ENCODE data around the gene CACNA2D3. TPM values are rescaled to one million over a fixed set of nuclear protein-coding genes. Genes with fewer than 3 reads are reported as not detected.

CACNA2D3 gene
- total and polyA plus RNA-seq, 2 experiments from 2014 or later, result 1.1 to 2.5 TPM

GRCh38 chr3:54567949-54568348 lies 445.6 kb downstream of the CACNA2D3 start:
- Histone ChIP-seq H3K4me1 (ENCODE audit: insufficient read depth) (no peaks in the 10 kb centered on the region), H2AFZ (no peak overlapping the region), H3K9me3 (ENCODE audit: low read depth) (no peaks in the 10 kb centered on the region), H3K27me3 (no peaks in the 10 kb centered on the region), H3K27ac (no peak overlapping the region), H3K79me2 (no peaks in the 10 kb centered on the region), H3K4me3 (no peak overlapping the region), H3K36me3 (replicated peaks; ENCODE audit: insufficient read depth, low read depth) (no peaks in the 10 kb centered on the region), H3K4me2 (no peak overlapping the region), H3K9me2 (replicated peaks; ENCODE audit: insufficient read depth) (no peaks in the 10 kb centered on the region), H4K20me1 (ENCODE audit: insufficient read depth, poor library complexity, severe bottlenecking) (no peaks in the 10 kb centered on the region)
- no peak for DNase-seq (ENCODE audit: low spot score)
- WGBS (ENCODE audit: low lambda C conversion rate, missing lambda C conversion rate), result 87% methylated on average over 3 of the region's 3 CpGs
- no peak for TF ChIP-seq EZH2 (IDR thresholded peaks at IDR 0.05; ENCODE audit: borderline replicate concordance)
- no peak for TF ChIP-seq EZH2phosphoT487 (IDR thresholded peaks at IDR 0.05; ENCODE audit: low read depth, severe bottlenecking, unreplicated experiment)
- TF ChIP-seq CTCF (IDR thresholded peaks at IDR 0.05; ENCODE audit: poor library complexity), result no peak

- WGBS (ENCODE audit: low lambda C conversion rate, missing lambda C conversion rate), result 74% methylated on average over 7 of the region's 7 CpGs
- no peak for TF ChIP-seq EZH2phosphoT487 (IDR thresholded peaks at IDR 0.05; ENCODE audit: low read depth, severe bottlenecking, unreplicated experiment)
- no peak for TF ChIP-seq CTCF (IDR thresholded peaks at IDR 0.05; ENCODE audit: poor library complexity)
- no peak for TF ChIP-seq EZH2 (IDR thresholded peaks at IDR 0.05; ENCODE audit: borderline replicate concordance)
Measured at GRCh38 chr3:54570008-54570407, 447.7 kb downstream of the CACNA2D3 start.

DNA sequence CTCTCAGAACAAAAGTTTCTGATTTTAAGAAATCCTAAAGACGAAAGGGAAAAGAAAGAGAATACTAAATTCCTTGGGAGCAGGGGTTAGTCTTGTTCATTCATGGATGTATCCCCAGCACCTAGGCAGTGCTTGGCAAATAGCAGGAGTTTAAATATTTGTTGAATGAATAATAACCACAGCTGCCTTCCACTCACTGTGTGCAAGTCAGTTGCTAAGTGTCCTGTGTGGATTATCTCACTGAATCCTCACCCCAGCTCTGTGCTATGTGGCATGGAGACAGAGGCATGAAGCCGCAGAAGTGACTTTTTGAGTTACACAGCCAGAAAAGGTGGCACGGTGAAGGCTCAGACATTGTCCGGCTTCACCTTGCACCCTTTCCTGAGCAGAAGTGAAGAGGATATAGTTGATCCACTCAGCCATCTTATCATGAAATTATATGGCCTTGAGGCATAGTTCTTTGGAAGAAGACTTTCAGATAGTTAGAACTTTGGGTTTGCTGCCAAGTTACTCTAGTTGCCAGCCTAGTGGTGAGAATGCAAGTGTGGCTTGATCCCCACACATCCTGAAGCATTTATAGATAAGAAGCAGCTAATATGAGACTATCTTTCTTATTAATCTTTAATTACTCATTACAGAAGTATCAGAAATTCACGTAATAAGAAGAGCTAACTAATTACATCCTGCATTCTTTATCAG lies 450.0 kb downstream of the CACNA2D3 start:
- TF ChIP-seq EZH2 (IDR thresholded peaks at IDR 0.05; ENCODE audit: borderline replicate concordance) (no peak), EZH2phosphoT487 (IDR thresholded peaks at IDR 0.05; ENCODE audit: low read depth, severe bottlenecking, unreplicated experiment) (no peak), CTCF (IDR thresholded peaks at IDR 0.05; ENCODE audit: poor library complexity) (no peak)
- H3K4me2 ChIP-seq, result no peak overlapping the region
- no peak overlapping the region for H3K4me3 ChIP-seq
- no peak overlapping the region for H3K27ac ChIP-seq
- no peaks in the 10 kb centered on the region for H3K9me3 ChIP-seq (ENCODE audit: low read depth)
- no peaks in the 10 kb centered on the region for H3K36me3 ChIP-seq (replicated peaks; ENCODE audit: insufficient read depth, low read depth)
- no peaks in the 10 kb centered on the region for H3K79me2 ChIP-seq
- no peak for DNase-seq (ENCODE audit: low spot score)
- H4K20me1 ChIP-seq (ENCODE audit: insufficient read depth, poor library complexity, severe bottlenecking), result no peaks in the 10 kb centered on the region
- no peaks in the 10 kb centered on the region for H3K27me3 ChIP-seq
- no peaks in the 10 kb centered on the region for H3K4me1 ChIP-seq (ENCODE audit: insufficient read depth)
- 90% methylated on average over 5 of the region's 5 CpGs for WGBS (ENCODE audit: low lambda C conversion rate, missing lambda C conversion rate)
- no peak overlapping the region for H2AFZ ChIP-seq
- H3K9me2 ChIP-seq (replicated peaks; ENCODE audit: insufficient read depth), result no peaks in the 10 kb centered on the region

More at GRCh38 chr3:54570008-54570407, 447.7 kb downstream of the CACNA2D3 start:
- DNase-seq (ENCODE audit: low spot score), result no peak
- Histone ChIP-seq H3K9me3 (ENCODE audit: low read depth) (no peaks in the 10 kb centered on the region), H3K27me3 (no peaks in the 10 kb centered on the region), H3K9me2 (replicated peaks; ENCODE audit: insufficient read depth) (no peaks in the 10 kb centered on the region), H3K4me2 (no peak overlapping the region), H3K36me3 (replicated peaks; ENCODE audit: insufficient read depth, low read depth) (no peaks in the 10 kb centered on the region), H3K27ac (no peak overlapping the region), H3K79me2 (no peaks in the 10 kb centered on the region), H3K4me1 (ENCODE audit: insufficient read depth) (no peaks in the 10 kb centered on the region), H3K4me3 (no peak overlapping the region), H2AFZ (no peak overlapping the region), H4K20me1 (ENCODE audit: insufficient read depth, poor library complexity, severe bottlenecking) (no peaks in the 10 kb centered on the region)

All from hepatocyte (in vitro differentiated cells).